ENCODE results near the gene SFT2D2.

SFT2D2 gene

GRCh38 chr1:168234846-168235547 lies 9.2 kb downstream of the SFT2D2 start:
- TF ChIP-seq CTCF (IDR thresholded peaks at IDR 0.05; ENCODE audit: low read length, missing control alignments) = peak; percentile 91
- no peak overlapping the region for H3K4me3 ChIP-seq (replicated peaks; ENCODE audit: low read depth, low read length)
- peak; percentile 67 for DNase-seq (ENCODE audit: low read depth)

GRCh38 chr1:168235548-168235885 lies 9.7 kb downstream of the SFT2D2 start:
- DNase-seq (ENCODE audit: low read depth) = no peak
- no peak overlapping the region for H3K4me3 ChIP-seq (replicated peaks; ENCODE audit: low read depth, low read length)
- TF ChIP-seq CTCF (IDR thresholded peaks at IDR 0.05; ENCODE audit: low read length, missing control alignments) = no peak

- DNase-seq (ENCODE audit: low read depth) = no peak
- no peak overlapping the region for H3K4me3 ChIP-seq (replicated peaks; ENCODE audit: low read depth, low read length)
- no peak for TF ChIP-seq CTCF (IDR thresholded peaks at IDR 0.05; ENCODE audit: low read length, missing control alignments)
Observed at GRCh38 chr1:168235937-168236336, 10.1 kb downstream of the SFT2D2 start.

GRCh38 chr1:168236836-168237611 lies 11.2 kb downstream of the SFT2D2 start:
- H3K4me3 ChIP-seq (replicated peaks; ENCODE audit: low read depth, low read length) = no peak overlapping the region
- TF ChIP-seq CTCF (IDR thresholded peaks at IDR 0.05; ENCODE audit: low read length, missing control alignments) = no peak
- no peak for DNase-seq (ENCODE audit: low read depth)

GRCh38 chr1:168243198-168243597 lies 17.4 kb downstream of the SFT2D2 start:
- TF ChIP-seq CTCF (IDR thresholded peaks at IDR 0.05; ENCODE audit: low read length, missing control alignments) = no peak
- H3K4me3 ChIP-seq (replicated peaks; ENCODE audit: low read depth, low read length) = no peak overlapping the region
- DNase-seq (ENCODE audit: low read depth) = no peak

GRCh38 chr1:168243636-168244212 lies 17.9 kb downstream of the SFT2D2 start:
- no peak for DNase-seq (ENCODE audit: low read depth)
- no peak for TF ChIP-seq CTCF (IDR thresholded peaks at IDR 0.05; ENCODE audit: low read length, missing control alignments)
- no peak overlapping the region for H3K4me3 ChIP-seq (replicated peaks; ENCODE audit: low read depth, low read length)

All from fibroblast of pulmonary artery (primary cell).